ENCODE results near the gene FAM240A.

Gene FAM240A

DNA sequence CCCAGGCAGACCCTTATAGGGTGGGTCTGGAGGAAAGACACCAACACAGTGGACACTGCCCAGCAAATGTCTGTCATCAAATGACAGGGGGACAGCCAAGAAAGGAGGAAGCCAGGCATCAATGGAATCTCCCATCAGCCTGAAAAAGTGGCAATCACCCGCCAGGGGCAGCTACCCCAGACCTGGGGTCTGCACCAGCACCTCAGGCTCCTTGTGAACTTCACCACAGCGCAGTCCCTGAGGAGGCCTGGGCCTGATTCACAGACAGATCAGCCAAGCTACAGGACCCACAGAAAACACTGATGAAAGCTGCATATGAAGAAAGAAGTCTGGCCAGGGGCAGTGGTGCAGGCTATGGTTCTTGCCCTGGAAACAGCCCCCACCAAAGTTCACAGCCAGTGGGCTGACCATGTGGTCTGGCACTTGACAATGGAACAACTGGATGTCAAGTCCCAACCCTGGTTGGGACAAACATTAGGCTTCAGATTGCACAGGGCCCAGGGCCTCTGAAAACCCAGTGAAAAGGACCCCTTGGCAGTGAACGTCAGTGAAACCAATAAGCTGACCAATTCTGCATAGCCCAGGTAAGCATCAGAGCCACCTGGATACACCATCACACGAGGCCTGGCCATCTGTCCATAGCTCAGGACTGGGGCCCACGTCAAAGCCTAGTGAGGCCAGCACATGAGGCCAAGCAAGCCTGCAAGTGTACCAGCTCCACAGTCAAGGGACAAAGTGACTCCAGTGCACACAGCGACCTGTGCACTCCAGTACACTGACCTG lies 52.1 kb downstream of the FAM240A start:
- FAIRE-seq = no peak

DNA sequence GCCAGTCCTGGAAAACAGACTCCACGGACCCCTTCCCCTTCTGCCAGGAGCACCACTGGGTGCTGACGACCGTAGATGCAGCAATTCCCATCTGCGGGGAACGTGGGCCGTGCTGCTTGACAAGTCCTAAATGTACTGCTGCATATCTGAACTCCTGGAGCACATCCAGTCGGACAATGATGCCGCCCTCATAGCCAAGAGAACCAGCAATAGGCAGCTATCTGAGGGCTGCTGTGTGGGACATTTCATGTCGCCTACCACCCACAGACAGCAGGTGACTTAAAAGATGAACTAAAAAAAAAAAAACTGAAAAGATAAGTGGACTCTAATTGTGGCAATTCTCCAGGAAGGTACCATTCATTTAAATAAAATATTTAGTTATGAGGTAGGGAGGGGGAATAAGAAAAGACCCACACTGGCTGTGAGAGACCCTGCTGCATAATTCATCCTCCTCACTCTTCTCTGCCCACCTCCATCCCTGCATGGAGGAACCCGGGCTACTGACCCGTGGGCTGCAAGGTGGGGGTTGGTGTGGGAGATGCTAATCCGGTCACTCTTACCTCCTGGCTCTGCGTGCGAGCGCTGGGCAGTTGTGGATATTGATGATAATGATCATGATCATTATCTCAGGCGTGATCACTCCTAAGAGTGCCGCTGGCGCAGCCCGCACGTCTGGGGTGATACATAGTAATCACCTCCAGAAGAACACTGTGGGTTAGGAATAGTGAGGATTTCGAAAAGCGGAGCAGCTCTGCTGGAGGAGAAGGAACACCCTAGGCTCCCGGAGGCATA lies 52.8 kb downstream of the FAM240A start:
- no peak for FAIRE-seq

DNA sequence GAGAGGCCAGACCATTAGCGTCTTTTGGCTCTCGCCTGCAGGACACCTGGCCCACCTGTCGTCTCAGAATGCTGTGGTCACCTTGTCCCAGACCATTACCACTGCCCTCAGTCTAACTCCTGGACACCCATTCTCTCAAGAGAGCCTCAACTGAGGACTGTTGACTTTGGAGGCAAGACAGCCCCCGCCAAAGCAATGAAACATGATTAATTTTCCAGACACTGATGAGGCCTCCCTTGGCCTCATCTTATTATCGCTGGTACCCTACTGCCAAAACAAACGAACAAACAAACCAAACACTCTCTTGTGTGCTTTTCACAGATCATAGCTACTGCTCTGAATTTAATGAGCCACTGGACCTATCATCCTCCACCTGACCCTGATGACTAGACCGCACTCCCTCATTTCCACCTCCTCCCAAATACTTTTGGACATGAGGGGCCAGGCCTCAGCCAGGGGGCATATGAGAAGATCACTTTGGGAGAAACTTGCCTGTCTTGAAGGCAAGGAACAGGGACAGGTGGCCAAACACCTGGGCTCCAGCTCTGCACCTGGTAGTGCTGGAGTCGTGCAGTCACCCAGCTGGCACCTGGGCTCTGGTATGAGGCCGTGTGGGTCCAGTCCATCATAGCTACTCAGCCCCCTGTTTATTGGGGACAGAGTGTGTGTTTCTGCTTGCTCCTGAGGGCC lies 53.6 kb downstream of the FAM240A start:
- no peak for FAIRE-seq

DNA sequence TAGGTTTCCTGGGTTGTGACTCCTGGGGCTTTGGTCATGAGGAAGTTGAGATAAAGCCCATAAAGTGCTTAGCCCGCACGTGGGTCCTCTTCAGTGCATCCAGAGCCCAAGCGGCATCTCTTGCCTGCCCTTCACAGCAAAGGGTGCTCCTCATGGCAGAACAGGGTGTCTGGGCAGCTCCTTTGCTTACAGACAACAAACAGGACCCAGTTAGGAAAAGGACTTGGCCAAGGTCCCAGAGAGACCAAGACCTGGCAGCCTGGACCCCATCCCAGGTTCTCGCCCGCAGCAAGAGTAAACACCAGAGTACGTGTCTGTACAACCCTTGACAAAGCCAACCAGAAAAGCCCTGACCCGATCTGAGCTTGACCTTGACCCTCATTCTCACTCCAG lies 54.1 kb downstream of the FAM240A start:
- no peak for FAIRE-seq

DNA sequence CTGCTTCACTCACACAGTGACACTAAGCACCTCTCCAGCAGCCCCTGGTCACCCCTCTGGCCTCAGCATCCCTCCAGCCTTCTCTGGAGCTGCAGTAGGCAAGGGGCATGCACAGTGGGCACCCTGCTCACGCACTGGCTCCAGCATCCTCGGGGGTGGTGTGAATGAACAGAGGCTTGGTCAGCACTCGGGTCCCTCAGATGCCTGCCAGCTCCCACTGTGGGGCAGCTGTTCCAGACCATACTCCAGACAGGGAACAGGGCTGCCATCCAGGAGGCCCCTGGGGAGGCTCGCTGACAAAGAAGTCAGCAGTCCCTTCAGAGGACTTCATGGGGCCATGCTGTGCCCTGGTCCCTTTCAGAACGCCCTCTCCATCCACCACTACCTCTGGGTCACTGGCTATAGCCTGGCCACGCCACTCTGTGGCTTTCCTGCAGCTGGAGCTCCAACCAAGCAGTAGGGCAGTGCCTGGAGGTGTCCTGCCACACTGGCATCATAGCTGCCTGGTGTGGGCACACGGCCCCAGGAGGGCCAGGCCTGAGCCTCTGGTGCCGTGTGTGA lies 54.8 kb downstream of the FAM240A start:
- FAIRE-seq = no peak

DNA sequence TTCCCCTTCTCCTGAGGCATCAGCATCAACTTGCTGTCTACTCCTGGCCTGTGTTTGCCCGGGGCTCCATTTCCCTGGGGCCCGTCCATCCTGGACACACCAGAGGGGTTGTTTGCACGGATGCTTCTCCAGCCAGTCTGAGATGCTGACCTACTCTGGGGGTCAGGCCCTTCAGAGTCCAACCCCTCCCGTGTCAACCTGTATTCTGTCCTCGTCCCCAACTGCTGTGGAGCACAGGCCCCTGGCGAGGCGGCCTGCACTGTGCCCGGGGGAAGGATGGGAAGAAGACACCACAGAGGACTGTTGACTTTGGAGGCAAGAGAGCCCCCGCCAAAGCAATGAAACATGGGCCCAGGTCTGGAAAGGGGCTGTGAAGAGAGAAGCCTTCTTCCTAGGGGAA lies 55.3 kb downstream of the FAM240A start:
- FAIRE-seq = no peak

DNA sequence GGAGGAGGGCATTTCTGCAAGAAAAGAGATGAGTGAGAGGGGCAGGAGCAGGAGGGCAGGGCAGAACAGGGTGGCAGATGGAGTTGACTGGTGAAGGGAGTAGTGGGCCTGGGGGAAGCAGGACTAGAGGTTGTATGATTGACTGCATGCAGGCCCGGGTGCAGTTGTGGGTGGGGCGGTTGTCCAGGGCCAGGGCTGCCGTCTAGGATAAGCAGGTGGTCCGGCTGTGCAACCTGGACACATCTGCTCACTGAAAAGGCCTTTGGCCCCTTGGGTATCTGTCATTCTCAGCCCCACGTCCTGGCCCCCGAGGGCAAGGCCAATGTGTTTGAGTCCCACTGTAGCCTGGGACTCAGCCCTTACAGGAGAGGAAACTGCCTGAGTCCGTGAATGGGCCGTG lies 55.8 kb downstream of the FAM240A start:
- no peak for FAIRE-seq

DNA sequence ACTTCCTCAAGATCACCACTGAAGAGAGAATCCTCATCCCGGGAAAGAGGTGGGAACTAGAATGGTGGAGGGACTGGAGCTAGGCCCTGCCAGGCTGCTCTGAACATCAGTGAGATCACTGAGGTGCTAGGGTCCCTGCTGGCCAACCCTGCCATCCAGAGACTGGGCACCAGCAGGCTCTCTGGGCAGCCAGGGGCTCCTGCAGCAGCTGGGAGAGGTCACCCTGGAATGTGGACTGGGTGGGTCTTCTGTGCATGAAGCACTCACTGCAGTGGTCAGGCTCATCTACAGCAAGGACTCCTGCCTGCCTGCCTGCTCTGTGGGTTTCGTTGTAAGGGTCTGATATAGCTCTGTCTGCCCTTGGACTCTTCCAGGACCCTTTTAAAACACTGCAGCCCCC lies 56.3 kb downstream of the FAM240A start:
- FAIRE-seq = no peak

DNA sequence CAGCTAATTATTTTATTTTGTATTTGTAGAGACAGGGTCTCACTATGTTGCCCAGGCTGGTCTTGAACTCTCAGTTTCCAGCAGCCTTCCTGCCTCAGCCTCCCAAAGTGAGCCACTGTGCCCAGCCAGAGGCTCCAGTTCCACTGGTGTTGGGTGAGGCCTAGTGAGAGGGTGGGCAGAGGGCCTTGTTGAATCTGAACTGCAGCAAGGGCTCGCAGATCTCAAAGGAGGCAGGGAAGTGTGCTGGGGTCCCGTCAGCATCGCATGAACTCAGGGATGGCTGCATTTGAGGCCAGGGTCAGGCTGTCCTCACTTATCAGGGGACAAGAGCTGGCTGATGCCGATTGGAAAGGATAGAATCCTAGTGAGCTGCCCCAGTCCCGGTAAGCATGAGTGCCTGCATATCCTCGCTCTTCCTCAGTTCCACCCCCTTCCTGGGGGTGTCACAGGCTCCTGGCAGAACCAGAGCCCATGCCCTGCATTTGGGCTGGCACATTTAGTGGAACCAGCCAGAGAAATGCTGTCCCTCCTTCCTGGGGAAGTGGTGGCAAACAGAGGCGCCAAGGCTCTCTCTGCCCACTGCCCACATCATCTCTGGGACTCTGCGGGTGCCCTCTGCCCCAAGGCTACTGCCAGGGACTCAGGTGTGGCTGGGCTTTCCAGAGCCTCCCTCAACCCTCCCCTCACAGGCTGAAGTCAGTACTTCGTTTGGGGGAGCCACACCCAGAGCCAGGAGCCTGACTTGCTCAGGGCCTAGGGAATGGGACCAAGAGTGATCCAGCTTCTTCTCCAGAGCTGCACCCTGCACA lies 57.1 kb downstream of the FAM240A start:
- no peak for FAIRE-seq

DNA sequence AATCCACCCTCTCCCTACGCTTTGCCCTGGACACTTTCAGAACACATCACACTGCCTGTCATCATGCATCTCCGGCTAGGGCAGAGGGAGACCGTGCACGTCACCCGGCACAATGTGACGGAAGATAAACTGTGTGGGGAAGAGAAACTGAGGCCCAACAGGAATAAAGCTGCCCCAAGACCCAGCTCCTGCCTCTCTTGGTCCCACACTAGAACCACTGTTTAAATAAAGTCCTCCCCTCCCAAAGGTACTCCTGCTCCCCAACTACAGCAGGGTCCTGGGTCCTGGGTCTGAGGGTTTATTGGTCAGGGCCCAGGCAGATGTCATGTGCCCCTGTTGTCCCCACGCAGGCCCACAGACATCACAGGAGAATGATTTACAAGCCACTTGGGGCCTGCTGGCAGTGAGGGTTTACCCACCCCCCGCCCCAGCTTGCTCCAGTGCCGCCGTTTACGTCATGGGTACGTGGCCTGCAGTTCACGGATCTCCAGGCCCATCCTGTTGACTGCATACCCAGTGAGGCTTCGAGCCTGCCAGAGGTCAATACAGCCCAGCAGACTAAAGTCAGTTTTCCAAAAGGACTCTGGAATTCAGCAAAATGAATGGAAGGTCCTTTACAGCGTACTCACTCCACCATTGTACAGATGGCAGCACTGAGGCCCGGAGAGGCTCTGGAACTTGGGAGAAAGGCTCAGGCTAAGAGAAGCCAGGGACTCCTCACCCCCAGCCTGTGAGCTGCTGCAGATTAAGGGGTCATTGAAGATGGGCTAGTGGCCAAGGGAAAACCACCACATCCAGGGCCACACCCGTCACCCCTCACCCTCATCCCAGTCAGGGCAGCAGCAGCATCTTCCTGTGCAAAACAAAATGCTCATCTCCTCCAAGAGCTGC lies 57.9 kb downstream of the FAM240A start:
- no peak for FAIRE-seq

DNA sequence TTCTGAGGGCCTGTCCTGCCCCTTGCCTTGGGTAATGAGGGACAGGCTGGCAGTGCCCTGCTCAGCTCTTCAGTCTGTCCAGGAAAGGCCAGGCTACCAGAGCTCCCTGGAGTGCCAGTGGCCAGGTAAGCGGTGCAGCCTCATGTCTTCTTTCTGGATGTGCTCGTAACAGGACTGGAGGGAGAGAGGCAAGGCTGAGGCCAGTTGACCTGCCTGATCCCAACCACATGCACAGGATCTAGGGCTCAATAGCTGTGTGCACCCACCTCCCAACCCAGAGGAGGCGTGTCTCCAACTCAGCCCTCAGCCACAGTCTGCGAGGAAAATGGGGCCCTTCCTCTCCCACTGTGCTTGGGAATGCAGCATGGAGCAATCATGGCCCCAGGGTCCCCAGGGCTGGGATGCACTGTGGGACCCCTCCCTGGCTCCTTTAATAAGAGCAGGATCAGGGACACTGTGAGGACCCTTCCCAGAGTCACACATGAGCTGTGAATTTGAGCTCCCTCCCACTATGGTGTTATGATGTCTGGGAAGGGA lies 58.6 kb downstream of the FAM240A start:
- FAIRE-seq = no peak

DNA sequence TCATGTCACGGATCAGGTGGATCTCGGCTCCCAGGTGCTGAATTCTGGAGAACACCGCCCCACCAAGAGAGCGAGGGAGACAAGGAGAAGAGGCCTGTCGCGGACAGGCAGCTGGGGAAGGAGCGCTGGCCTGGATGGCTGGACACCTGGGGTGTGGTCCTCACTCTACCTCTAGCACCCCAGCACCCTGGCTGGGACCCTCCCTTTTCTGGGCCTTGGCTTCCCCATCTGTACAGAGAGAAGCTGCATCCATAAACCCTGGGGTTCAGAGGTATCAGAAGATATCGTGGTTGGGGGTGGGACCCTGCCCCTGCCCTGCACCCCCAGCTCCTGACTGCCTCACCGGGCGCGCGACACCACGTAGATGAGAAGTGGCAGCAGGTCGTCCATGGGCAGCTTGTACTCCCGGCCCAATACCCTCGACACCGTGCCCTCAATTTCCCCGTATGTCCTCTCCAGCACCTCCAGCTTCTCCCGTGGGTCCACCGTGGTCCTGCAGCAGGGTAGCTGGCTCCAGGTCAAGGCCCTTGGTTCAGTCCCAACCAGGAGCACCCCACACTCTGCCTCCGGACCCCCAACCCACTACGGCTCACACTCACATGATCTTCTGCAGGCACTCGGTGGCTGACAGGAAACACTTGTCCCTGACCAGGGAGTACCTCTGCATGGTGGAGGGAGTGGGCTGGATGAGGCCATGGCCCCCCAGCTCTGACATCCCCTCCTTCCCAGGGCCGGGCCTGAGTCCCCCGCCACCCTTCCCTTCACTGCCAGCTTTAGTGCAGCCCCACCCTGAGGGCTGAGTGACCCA lies 59.4 kb downstream of the FAM240A start:
- no peak for FAIRE-seq

DNA sequence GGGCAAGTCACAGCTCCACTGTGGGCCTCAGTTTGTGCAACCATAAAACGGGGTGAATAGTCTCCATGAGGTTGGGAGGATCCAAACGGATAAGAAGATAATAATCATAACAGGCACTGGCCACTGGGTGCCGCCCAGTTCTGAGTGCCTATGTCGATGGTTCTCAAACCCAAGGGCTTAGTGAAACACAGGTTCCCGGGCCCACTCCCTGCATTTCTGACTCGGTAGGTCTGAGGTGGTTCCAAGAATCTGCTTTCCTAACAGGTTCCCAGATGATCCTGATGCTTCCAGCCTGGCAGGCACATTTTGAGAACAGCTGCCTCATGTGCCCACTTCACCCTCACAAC lies 60.0 kb downstream of the FAM240A start:
- no peak for FAIRE-seq

DNA sequence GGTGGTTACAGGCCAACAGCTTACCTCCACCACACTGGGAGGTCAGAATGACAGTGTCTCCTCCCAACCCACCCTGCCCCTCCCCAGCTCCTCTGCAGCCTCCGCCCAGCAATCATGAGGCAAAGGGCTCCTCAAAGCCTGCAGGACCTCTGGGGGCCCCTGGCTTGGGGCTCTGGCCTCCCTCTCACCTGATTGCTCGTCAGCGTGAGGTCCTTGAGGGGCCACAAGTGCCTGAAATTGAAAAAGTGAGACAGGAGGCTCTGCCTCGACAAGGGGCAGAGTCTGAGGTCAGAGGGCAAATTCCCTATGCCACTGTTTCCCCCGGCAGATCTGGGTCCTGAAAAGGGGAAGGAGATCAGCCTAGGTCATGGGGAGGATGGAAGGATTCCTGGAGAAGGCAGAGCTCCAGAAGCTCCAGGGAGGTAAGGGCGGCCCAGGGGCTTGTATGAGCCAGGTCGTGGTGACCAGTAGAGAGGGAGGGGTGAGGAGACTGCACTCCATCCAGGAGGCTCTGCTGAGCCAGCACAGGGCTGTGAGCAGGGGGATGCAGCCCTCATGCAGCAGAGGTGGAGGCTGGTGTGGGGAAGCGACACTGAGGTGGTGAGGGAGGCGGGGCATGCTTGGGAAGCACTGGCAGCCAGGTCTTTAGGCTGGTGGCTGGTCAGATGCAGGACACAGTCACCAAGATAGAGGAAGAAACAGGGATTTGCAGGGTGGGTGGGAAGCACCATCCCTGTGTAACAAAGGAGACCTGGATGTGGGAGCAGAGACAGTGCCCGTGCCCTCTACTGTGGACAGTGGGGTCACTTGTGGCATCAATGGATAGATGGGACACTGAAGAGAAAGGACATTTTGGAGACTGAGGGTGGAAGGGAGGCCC lies 61.1 kb downstream of the FAM240A start:
- no peak for FAIRE-seq

DNA sequence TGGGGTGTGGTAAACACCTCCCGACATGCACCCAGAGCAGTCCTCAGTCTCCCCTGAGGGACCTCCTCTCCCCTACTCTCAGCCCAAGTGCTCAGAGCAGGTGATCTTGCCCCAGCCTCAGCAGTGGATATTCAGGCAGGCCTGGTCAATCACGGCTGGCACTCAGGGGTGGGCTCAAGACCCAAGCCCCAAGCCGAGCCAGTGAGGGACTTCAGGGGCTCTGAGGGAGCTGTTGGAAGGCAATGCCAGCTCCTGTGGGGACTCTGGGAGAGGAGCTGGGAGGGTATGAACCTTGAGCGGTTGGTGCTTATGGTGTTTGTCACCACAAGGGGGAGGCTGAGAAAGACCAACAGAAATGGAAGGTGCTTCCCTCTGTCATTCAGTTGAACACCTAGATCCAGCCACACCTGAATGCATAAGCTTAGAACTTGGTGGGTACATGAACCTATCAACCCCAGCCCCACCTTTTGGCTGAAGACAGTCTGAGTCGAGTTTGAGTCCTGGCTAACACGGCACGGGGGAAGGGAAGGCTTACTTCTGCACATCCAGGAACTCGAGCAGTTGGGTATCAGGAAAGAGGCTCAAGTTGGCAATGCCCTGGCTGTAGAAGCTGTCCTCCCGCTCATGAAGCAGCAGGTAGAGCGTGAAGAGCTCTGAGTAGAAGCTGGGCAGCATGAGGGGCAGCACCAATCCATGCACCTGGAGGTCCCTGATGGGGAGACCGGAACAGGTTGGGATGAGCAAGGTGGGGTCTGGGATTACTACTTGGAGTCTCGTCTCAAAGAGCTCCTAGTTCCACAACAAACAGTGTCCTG lies 61.9 kb downstream of the FAM240A start:
- no peak for FAIRE-seq

DNA sequence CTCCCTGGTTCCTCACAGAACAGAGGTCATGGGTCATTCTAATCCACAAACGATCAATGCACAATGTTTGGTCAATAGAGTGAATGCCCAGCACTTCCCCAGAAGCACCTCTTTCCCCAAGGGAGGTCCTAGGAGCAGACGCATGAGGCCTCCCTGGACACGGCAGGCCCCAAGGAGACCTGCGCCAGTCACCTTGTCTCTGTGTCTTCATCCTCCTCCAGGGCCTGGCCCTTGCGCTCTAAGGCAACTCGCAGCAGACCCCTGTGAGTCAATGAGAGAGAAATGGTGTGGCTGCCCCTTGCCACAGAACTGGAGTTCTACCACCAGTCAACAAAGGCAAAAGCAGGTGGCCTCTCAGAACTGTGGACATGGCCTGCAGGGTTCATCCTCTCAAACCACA lies 63.1 kb downstream of the FAM240A start:
- no peak for FAIRE-seq

Data from TTC549 (cell line).